ENCODE data around the gene OGFRL1.

Gene OGFRL1

DNA sequence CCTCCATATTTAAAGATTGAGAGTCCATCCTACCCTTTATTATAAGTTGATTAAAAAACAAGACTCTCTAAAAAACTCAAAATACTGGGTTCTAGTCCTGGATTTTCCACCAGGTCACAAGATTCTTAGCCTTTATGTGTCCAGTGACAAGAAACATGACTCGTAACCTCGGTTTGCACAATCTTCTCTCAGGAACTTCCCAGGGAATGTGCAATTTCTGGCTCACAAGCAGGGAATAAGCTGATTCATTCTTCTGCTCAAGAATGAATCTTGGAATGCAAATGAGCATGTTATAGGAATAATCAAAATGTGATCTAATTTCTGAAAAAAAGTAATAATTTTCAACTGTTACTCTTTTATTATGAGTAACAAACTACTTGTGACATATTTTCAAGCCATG lies 45.1 kb downstream of the OGFRL1 start:
- Histone ChIP-seq H3K4me2 (ENCODE audit: low read length) (no peak overlapping the region), H3K4me3 (ENCODE audit: low read depth, low read length) (no peak overlapping the region), H3K27me3 (ENCODE audit: control insufficient read depth, insufficient read depth, low read length) (no peaks in the 10 kb centered on the region), H2AFZ (no peak overlapping the region), H3K9me3 (ENCODE audit: control insufficient read depth, low read length) (no peaks in the 10 kb centered on the region), H3K27ac (no peak overlapping the region), H3K4me1 (no peaks in the 10 kb centered on the region), H3K9ac (no peak overlapping the region), H3K36me3 (ENCODE audit: control insufficient read depth, insufficient read depth, low read length) (no peaks in the 10 kb centered on the region), H3K79me2 (no peaks in the 10 kb centered on the region)
- TF ChIP-seq, protein P1, sequence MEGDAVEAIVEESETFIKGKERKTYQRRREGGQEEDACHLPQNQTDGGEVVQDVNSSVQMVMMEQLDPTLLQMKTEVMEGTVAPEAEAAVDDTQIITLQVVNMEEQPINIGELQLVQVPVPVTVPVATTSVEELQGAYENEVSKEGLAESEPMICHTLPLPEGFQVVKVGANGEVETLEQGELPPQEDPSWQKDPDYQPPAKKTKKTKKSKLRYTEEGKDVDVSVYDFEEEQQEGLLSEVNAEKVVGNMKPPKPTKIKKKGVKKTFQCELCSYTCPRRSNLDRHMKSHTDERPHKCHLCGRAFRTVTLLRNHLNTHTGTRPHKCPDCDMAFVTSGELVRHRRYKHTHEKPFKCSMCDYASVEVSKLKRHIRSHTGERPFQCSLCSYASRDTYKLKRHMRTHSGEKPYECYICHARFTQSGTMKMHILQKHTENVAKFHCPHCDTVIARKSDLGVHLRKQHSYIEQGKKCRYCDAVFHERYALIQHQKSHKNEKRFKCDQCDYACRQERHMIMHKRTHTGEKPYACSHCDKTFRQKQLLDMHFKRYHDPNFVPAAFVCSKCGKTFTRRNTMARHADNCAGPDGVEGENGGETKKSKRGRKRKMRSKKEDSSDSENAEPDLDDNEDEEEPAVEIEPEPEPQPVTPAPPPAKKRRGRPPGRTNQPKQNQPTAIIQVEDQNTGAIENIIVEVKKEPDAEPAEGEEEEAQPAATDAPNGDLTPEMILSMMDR (IDR thresholded peaks at IDR 0.05), result no peak

DNA sequence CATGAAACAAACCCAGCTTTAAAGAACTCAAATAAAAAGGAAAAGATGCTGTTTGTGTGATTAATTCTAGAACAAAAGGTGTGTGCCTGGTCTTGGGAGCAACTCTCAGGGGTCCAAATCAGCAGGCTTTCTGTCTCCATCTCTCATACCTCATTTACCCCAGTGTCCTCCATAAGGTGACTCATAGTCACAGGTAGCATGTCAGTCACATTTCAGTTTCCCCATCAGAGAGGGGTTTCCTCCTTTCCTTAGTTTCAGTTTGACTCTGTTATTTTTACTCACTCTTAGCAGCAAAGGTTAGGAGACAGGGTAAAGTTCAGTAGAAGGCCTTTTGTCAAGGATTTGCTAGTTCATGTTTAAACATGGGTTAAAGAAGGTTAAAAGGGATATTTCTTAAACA lies 46.2 kb downstream of the OGFRL1 start:
- no peaks in the 10 kb centered on the region for H3K4me1 ChIP-seq
- H3K36me3 ChIP-seq (ENCODE audit: control insufficient read depth, insufficient read depth, low read length), result no peaks in the 10 kb centered on the region
- H3K4me3 ChIP-seq (ENCODE audit: low read depth, low read length), result no peak overlapping the region
- H3K27ac ChIP-seq, result no peak overlapping the region
- no peaks in the 10 kb centered on the region for H3K9me3 ChIP-seq (ENCODE audit: control insufficient read depth, low read length)
- H3K27me3 ChIP-seq (ENCODE audit: control insufficient read depth, insufficient read depth, low read length), result no peaks in the 10 kb centered on the region
- no peak overlapping the region for H2AFZ ChIP-seq
- no peak overlapping the region for H3K9ac ChIP-seq
- TF ChIP-seq, protein P1 (IDR thresholded peaks at IDR 0.05), result no peak
- no peaks in the 10 kb centered on the region for H3K79me2 ChIP-seq
- no peak overlapping the region for H3K4me2 ChIP-seq (ENCODE audit: low read length)

DNA sequence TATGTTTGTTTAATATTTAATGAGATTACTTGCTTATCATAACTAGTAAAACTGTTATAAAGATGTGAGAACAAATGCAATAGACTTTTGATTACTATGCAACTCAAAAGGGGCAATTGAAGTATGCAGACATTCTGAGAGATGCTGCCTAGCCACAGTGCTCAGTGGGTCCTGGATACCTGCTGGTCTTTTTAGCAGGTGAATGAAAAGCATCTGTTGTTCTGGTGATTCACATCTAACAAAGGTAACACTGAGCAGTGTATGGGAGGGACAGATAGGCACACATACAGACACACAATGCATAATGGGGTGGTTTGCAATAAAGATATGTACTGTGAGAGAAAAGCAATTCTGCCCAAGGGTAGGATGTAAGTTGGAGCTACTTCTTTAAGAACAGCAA lies 46.9 kb downstream of the OGFRL1 start:
- Histone ChIP-seq H3K9ac (no peak overlapping the region), H3K36me3 (ENCODE audit: control insufficient read depth, insufficient read depth, low read length) (no peaks in the 10 kb centered on the region), H2AFZ (no peak overlapping the region), H3K27me3 (ENCODE audit: control insufficient read depth, insufficient read depth, low read length) (no peaks in the 10 kb centered on the region), H3K4me3 (ENCODE audit: low read depth, low read length) (no peak overlapping the region), H3K4me2 (ENCODE audit: low read length) (no peak overlapping the region), H3K27ac (no peak overlapping the region), H3K4me1 (no peaks in the 10 kb centered on the region), H3K9me3 (ENCODE audit: control insufficient read depth, low read length) (no peaks in the 10 kb centered on the region), H3K79me2 (no peaks in the 10 kb centered on the region)
- TF ChIP-seq, protein P1 (IDR thresholded peaks at IDR 0.05), result no peak

DNA sequence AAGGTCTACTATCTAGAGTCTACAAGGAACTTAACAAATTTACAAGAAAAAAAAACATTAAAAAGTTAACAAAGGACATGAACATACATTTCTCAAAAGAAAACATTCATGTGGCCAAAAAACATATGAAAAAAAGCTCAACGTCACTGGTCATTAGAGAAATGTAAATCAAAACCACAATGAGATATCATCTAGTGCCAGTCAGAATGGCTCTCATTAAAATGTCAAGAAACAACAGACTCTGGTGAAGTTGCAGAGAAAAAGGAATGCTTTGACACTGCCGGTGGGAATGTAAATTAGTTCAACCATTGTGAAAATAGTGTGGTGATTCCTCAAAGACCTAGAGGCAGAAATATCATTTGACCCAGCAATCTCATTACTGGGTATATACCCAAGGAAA lies 48.3 kb downstream of the OGFRL1 start:
- Histone ChIP-seq H3K4me1 (no peaks in the 10 kb centered on the region), H3K27me3 (ENCODE audit: control insufficient read depth, insufficient read depth, low read length) (no peaks in the 10 kb centered on the region), H3K27ac (no peak overlapping the region), H2AFZ (no peak overlapping the region), H3K4me3 (ENCODE audit: low read depth, low read length) (no peak overlapping the region), H3K4me2 (ENCODE audit: low read length) (no peak overlapping the region), H3K9ac (no peak overlapping the region), H3K36me3 (ENCODE audit: control insufficient read depth, insufficient read depth, low read length) (no peaks in the 10 kb centered on the region), H3K9me3 (ENCODE audit: control insufficient read depth, low read length) (no peaks in the 10 kb centered on the region), H3K79me2 (no peaks in the 10 kb centered on the region)
- TF ChIP-seq, protein P1 (IDR thresholded peaks at IDR 0.05), result no peak

DNA sequence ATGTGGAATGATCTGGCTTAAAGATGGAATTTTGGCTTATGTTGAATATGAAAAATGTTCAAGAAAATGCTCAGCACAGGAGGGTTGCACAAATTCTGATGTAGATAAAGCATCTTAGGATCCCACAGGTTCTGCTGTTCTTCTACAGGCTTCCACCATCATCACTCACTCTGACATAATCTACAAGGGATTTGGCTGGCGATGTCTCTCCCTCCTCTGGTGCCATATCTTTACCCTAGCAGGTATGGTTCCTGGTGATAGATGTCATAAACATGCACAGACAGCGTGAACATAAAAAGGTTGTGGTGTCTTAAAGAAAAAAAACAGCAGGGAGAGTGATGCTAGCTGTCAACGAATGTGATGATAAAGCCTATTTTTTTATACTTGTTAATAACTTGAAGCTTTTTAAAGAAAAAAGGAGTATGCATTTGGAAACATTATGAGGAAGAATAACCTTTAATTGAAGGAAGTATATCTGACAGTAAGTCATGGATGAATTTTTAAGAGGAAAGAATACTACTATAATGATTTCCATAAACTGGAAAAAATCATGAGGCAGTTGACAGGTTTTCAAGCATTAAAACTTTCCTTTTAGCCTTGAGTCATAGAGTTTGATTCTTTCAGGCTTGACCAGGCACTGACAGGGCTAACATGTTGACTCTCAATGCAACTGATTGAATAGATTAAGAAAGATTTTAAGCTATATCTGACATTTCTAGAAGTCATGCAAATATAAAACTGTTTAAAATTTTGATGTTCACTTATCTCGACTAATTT lies 50.1 kb downstream of the OGFRL1 start:
- H3K27ac ChIP-seq, result no peak overlapping the region
- no peak overlapping the region for H3K4me2 ChIP-seq (ENCODE audit: low read length)
- no peaks in the 10 kb centered on the region for H3K79me2 ChIP-seq
- no peaks in the 10 kb centered on the region for H3K9me3 ChIP-seq (ENCODE audit: control insufficient read depth, low read length)
- no peaks in the 10 kb centered on the region for H3K27me3 ChIP-seq (ENCODE audit: control insufficient read depth, insufficient read depth, low read length)
- no peak overlapping the region for H2AFZ ChIP-seq
- H3K4me1 ChIP-seq, result no peaks in the 10 kb centered on the region
- H3K4me3 ChIP-seq (ENCODE audit: low read depth, low read length), result no peak overlapping the region
- H3K9ac ChIP-seq, result no peak overlapping the region
- H3K36me3 ChIP-seq (ENCODE audit: control insufficient read depth, insufficient read depth, low read length), result no peaks in the 10 kb centered on the region
- TF ChIP-seq, protein P1 (IDR thresholded peaks at IDR 0.05), result no peak

Data from parathyroid adenoma (tissue), 2 donors.